Superior temporal gyrus (tissue), 1 donor: Measurements from ENCODE around the gene ST8SIA4.

ENCODE experiments used
- DNase-seq: peaks from one replicate; pipeline ENCODE4 v3.0.0-alpha.2; 2016; ENCODE audit errors: extremely low spot score

The ST8SIA4 gene

GRCh38 chr5:100832252-100833230 lies 70.5 kb downstream of the ST8SIA4 start:
- DNase-seq = no peak

GRCh38 chr5:100828898-100829356 lies 74.2 kb downstream of the ST8SIA4 start:
- no peak for DNase-seq

- no peak for DNase-seq
Observed at GRCh38 chr5:100828071-100828897, 74.8 kb downstream of the ST8SIA4 start.

GRCh38 chr5:100827481-100827889 lies 75.6 kb downstream of the ST8SIA4 start:
- no peak for DNase-seq

- DNase-seq = no peak
Observed at GRCh38 chr5:100826133-100826532, 76.9 kb downstream of the ST8SIA4 start.

GRCh38 chr5:100824635-100825034 lies 78.4 kb downstream of the ST8SIA4 start:
- no peak for DNase-seq

GRCh38 chr5:100823812-100824211 lies 79.3 kb downstream of the ST8SIA4 start:
- no peak for DNase-seq

GRCh38 chr5:100821751-100822150 lies 81.3 kb downstream of the ST8SIA4 start:
- no peak for DNase-seq

GRCh38 chr5:100818340-100818739 lies 84.7 kb downstream of the ST8SIA4 start:
- no peak for DNase-seq

GRCh38 chr5:100803397-100803796 lies 99.7 kb downstream of the ST8SIA4 start:
- DNase-seq = peak; percentile 61

GRCh38 chr5:100802208-100802607 lies 100.9 kb downstream of the ST8SIA4 start:
- no peak for DNase-seq

GRCh38 chr5:100800562-100800961 lies 102.5 kb downstream of the ST8SIA4 start:
- no peak for DNase-seq

GRCh38 chr5:100799166-100799565 lies 103.9 kb downstream of the ST8SIA4 start:
- DNase-seq = peak; percentile 67

- no peak for DNase-seq
Observed at GRCh38 chr5:100797861-100798260, 105.2 kb downstream of the ST8SIA4 start.

- DNase-seq = no peak
Observed at GRCh38 chr5:100796851-100797250, 106.2 kb downstream of the ST8SIA4 start.

- DNase-seq = no peak
Observed at GRCh38 chr5:100794844-100795243, 108.2 kb downstream of the ST8SIA4 start.

GRCh38 chr5:100794218-100794617 lies 108.9 kb downstream of the ST8SIA4 start:
- no peak for DNase-seq

GRCh38 chr5:100792781-100793180 lies 110.3 kb downstream of the ST8SIA4 start:
- DNase-seq = no peak

- no peak for DNase-seq
Observed at GRCh38 chr5:100791391-100791790, 111.7 kb downstream of the ST8SIA4 start.

- DNase-seq = peak; percentile 46
Observed at GRCh38 chr5:100790951-100791350, 112.1 kb downstream of the ST8SIA4 start.

GRCh38 chr5:100790170-100790665 lies 112.9 kb downstream of the ST8SIA4 start:
- DNase-seq = no peak

- no peak for DNase-seq
Observed at GRCh38 chr5:100789694-100790093, 113.4 kb downstream of the ST8SIA4 start.
